Measurements from ENCODE around the gene CD1C.
"Not testable (repeated sequence)": the region's sequence is repeated elsewhere in the genome, so short reads cannot be mapped to it uniquely, and the experiment has no call there.

DNA sequence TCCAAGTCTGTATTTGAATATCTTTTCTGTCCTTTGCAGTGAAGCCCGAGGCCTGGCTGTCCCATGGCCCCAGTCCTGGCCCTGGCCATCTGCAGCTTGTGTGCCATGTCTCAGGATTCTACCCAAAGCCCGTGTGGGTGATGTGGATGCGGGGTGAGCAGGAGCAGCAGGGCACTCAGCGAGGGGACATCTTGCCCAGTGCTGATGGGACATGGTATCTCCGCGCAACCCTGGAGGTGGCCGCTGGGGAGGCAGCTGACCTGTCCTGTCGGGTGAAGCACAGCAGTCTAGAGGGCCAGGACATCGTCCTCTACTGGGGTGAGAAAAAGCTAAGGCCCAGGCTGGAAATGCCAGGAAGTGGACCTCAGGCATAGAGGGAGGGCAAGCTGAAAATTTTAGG, 33.0 kb upstream of the CD1C start:
- TF ChIP-seq, protein P1, sequence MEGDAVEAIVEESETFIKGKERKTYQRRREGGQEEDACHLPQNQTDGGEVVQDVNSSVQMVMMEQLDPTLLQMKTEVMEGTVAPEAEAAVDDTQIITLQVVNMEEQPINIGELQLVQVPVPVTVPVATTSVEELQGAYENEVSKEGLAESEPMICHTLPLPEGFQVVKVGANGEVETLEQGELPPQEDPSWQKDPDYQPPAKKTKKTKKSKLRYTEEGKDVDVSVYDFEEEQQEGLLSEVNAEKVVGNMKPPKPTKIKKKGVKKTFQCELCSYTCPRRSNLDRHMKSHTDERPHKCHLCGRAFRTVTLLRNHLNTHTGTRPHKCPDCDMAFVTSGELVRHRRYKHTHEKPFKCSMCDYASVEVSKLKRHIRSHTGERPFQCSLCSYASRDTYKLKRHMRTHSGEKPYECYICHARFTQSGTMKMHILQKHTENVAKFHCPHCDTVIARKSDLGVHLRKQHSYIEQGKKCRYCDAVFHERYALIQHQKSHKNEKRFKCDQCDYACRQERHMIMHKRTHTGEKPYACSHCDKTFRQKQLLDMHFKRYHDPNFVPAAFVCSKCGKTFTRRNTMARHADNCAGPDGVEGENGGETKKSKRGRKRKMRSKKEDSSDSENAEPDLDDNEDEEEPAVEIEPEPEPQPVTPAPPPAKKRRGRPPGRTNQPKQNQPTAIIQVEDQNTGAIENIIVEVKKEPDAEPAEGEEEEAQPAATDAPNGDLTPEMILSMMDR (conservative IDR thresholded peaks at IDR 0.05; ENCODE audit: low read length) = not testable (repeated sequence)
- not testable (repeated sequence) for TF ChIP-seq EZH2phosphoT487 (IDR thresholded peaks at IDR 0.05; ENCODE audit: borderline replicate concordance)

Measured in Loucy (cell line).